SK-N-SH (cell line): Measurements from ENCODE around the gene OPN1MW2.
"Not testable (repeated sequence)": the region's sequence is repeated elsewhere in the genome, so short reads cannot be mapped to it uniquely, and the experiment has no call there.

Experiments used
- EZH2phosphoT487 ChIP-seq: fragments of 200-600 bp; sonication (generic); IDR thresholded peaks from 2 replicates; pipeline ENCODE4 v1.6.1; 2017; ENCODE audit warnings: low read depth, mixed run types, mild to moderate bottlenecking, antibody characterized with exemption, moderate library complexity, borderline replicate concordance
- JUND ChIP-seq: IDR thresholded peaks from 2 replicates; pipeline ENCODE4 v1.4.0; 2012
- RAD21 ChIP-seq: IDR thresholded peaks from 2 replicates; pipeline ENCODE4 v1.6.1; 2012; ENCODE audit warnings: mild to moderate bottlenecking, low read length
- SMC3 ChIP-seq: IDR thresholded peaks from 2 replicates; pipeline ENCODE4 v1.6.1; 2012; ENCODE audit warnings: low read depth, low read length, improper control_type of control experiment
- TEAD4 ChIP-seq: IDR thresholded peaks from 2 replicates; pipeline ENCODE4 v1.4.0; 2012; ENCODE audit warnings: mild to moderate bottlenecking, borderline replicate concordance; ENCODE audit not compliant: insufficient read depth
- TF ChIP-seq, protein P1 (sequence below): IDR thresholded peaks from 2 replicates; pipeline ENCODE4; 2012
- TF ChIP-seq, protein P2 (sequence below): fragments of 200-600 bp; sonication (generic); IDR thresholded peaks from 2 replicates; pipeline ENCODE4 v1.6.1; 2017; ENCODE audit warnings: antibody characterized with exemption, mild to moderate bottlenecking, moderate library complexity

DNA sequence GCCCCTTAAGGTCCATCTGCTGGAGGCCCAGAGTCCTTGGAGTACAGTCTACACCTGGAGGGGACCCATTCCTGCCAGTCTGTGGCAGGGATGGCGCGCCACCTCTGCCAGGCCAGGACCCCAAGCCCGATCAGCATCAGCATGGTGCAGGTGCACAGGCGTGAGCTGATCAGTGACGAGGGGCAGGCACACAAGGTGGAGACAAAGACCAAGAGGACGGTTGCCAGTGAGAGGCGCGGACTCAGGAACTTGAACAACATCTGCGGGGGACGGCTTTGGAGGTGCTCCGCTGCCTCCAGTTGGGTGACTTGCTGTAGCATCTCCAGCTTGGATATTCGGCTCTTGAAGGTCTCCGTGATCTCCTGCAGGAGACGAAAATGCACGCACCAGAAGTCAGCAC lies 23.1 kb upstream of the OPN1MW2 start:
- TF ChIP-seq, protein P1, sequence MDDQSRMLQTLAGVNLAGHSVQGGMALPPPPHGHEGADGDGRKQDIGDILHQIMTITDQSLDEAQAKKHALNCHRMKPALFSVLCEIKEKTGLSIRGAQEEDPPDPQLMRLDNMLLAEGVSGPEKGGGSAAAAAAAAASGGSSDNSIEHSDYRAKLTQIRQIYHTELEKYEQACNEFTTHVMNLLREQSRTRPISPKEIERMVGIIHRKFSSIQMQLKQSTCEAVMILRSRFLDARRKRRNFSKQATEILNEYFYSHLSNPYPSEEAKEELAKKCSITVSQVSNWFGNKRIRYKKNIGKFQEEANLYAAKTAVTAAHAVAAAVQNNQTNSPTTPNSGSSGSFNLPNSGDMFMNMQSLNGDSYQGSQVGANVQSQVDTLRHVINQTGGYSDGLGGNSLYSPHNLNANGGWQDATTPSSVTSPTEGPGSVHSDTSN, result not testable (repeated sequence)
- TF ChIP-seq RAD21, SMC3, TEAD4, EZH2phosphoT487, JUND: not testable (repeated sequence)
- TF ChIP-seq, protein P2, sequence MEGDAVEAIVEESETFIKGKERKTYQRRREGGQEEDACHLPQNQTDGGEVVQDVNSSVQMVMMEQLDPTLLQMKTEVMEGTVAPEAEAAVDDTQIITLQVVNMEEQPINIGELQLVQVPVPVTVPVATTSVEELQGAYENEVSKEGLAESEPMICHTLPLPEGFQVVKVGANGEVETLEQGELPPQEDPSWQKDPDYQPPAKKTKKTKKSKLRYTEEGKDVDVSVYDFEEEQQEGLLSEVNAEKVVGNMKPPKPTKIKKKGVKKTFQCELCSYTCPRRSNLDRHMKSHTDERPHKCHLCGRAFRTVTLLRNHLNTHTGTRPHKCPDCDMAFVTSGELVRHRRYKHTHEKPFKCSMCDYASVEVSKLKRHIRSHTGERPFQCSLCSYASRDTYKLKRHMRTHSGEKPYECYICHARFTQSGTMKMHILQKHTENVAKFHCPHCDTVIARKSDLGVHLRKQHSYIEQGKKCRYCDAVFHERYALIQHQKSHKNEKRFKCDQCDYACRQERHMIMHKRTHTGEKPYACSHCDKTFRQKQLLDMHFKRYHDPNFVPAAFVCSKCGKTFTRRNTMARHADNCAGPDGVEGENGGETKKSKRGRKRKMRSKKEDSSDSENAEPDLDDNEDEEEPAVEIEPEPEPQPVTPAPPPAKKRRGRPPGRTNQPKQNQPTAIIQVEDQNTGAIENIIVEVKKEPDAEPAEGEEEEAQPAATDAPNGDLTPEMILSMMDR, result not testable (repeated sequence)
